GM19463 (cell line): Measurements from ENCODE around the gene KRTAP9-4.
"Not testable (repeated sequence)": the region's sequence is repeated elsewhere in the genome, so short reads cannot be mapped to it uniquely, and the experiment has no call there.

Experiments
- ATAC-seq: cut with Tn5 transposase; IDR thresholded peaks from one replicate; pipeline ENCODE4 v1.9.1; 2021; ENCODE audit warnings: mild to moderate bottlenecking, moderate library complexity; ENCODE audit not compliant: unreplicated experiment

The KRTAP9-4 gene

DNA sequence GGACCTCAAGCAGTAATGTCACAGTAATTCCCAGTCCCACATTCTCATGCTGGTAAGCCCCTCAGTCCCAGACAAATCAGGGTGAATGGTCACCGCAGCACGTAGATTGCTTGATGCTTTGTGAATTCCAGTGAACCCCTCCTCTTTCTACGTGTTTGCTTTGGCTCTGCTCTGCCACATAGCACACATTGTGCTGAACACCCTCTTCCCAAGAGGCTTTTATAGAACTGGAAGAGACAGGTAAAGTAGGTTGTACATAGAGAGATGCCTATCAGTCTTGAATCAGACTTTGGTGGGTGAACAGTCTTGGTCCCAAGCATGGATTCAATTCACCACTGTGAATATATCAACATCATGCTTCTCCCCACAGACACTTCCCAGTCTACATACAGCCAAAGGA, 15.1 kb downstream of the KRTAP9-4 start:
- ATAC-seq: no peak

- no peak for ATAC-seq
These were observed 15.6 kb downstream of the KRTAP9-4 start, which contains the start of gene KRTAP9-6 for GRCh38 chr17:41265078-41265477. TSS of gene KRTAP9-6 (plus strand) at chr17:41265378. CDS start at chr17:41265378, 0 bp downstream.

- ATAC-seq: no peak
These were observed 18.2 kb downstream of the KRTAP9-4 start for GRCh38 chr17:41267711-41268110.

GRCh38 chr17:41271323-41271722, 21.8 kb downstream of the KRTAP9-4 start:
- ATAC-seq: not testable (repeated sequence)

DNA sequence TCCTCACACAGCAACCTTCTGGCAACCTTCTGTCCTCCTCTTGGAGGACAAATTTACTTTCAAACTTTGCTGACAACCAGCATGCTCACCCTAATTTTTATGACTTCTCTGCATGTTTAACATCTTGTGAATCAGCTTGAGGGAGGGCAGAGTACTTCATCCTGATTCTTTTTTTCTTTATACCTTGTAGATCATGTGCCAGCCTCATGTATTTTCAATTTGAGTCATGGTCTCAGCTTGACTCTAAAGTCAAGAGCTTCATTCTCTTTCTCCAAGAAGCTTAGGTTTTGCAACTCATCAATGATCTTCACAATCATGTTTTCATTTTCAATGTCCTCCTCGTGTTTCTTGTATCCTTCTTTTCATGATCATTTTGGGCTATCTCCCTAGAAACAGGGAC, 22.4 kb downstream of the KRTAP9-4 start:
- no peak for ATAC-seq

GRCh38 chr17:41275648-41276190, 26.2 kb downstream of the KRTAP9-4 start, which contains the start of gene KRTAP9-7:
TSS of gene KRTAP9-7 (plus strand) at chr17:41275698. CDS start at chr17:41275698, 0 bp downstream.
- not testable (repeated sequence) for ATAC-seq

DNA sequence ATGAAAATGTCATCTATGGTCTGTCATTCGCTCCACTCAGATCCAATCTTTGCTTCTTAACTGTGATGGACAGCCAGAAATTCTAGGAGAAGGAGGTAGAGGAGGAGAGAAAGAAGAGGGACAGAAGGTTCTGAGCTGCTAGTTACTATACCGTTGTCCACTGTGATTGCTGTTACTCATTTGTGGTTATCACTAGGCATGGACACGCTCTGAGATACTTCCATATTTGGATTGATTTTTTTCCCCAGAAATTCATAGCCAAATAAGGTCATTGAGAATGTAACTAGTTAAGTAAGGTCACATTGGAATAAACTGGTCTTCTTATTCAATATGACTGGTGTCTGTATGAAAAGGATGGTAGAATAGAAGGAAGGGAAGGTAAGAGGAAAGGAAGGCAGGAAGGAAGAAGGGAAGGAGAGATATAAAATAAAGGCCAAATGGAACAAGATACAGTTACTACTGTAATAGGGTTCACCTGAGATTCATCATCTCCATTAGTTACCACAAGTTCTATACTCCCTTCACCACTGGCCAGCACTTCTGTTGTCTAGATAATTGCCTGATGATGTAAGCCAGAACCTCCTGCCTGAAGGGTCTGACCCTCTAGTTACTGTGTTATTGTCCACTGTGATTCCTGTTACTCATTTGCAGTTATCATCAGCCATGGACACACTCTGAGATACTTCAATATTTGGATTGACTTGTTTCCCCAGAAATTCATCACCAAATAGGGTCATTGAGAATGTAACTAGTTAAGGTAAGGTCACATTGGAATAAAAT, 28.9 kb downstream of the KRTAP9-4 start:
- no peak for ATAC-seq

- no peak for ATAC-seq
These were observed 34.6 kb downstream of the KRTAP9-4 start for GRCh38 chr17:41284043-41284442.

DNA sequence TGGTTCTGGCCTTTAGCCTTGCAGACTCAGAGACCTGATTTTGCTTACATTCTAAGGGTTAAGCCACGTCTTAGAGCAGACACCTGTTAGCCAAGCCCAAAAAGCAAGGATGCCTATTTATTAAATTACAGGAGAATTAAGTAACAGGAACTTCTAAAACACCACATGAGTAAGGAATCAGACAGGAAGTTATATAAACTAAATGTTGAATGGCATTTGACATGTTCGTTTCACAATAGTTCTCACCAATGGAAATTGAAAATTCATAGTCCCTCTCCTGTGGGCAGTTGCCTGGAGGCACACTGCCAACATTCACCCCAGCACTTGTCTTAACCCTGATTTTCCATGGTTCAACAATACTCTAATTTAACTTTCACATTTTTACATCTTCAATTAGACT, 35.1 kb downstream of the KRTAP9-4 start:
- no peak for ATAC-seq

- no peak for ATAC-seq
These were observed 37.6 kb downstream of the KRTAP9-4 start for GRCh38 chr17:41287050-41287449.

DNA sequence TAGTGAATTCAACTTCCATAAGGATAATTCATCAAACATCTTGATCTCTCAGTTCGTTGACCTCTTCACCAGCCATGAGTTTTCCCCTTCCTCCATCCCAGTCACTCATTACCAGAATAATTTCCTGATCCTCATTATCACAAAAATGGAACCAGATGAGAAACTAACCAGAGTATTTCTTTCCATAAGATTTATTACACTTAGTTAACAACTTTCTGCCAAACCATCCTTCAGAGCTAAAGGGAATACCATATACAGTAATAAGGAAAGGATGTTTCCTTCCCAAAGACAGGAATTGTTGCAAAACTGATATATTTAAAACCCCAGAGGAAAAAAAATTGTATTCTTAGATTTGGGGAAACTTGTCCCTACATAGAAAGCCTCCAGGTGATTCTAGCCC, 44.5 kb downstream of the KRTAP9-4 start:
- ATAC-seq: no peak

DNA sequence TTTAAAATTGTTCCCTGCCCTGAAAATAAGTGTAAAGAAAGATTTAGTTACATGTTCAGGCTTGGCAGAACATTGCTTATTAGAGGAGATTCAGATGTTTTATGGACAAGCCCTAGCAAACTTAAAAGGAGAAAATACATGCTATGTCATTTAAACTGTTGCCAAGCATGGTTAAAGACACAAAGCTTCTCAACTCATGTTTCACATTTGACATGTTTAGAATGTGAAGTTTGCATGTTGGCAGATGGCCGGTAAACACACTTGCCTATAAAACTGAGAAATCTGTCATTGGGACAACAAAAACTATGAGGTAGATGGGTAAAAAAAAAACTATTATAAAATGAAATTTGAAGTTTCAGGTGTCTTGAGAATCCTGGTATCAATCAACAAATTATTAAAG, 47.4 kb downstream of the KRTAP9-4 start:
- no peak for ATAC-seq

GRCh38 chr17:41298458-41299135, 49.1 kb downstream of the KRTAP9-4 start:
- no peak for ATAC-seq
